ENCODE results near the gene UBE2J2.

DNA sequence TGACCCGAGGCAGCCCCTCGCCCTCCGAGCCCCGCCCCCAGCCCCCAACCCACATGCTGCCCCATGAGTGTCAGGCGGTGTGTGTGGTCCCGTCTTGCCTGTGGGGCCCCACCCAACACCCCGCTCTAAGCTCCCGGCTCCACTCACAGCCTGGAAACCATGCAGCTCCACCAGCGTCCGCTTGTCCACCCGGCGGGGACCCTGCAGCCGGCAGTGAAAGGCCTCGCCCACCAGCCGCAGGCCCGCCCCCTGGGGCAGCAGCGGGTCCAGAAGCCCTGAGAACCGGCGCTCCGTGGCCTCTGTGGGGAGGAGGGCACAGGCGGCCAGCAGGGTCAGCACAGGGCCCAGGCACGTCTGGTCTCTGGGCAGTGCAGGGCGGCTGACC is 29.9 kb downstream of the UBE2J2 start:
- TF ChIP-seq CTCF (IDR thresholded peaks at IDR 0.05) (no peak), POLR2A (IDR thresholded peaks at IDR 0.05) (no peak)
